ENCODE measurements around the gene MDN1.
"Not testable (repeated sequence)": the region's sequence is repeated elsewhere in the genome, so short reads cannot be mapped to it uniquely, and the experiment has no call there.

The MDN1 gene

DNA sequence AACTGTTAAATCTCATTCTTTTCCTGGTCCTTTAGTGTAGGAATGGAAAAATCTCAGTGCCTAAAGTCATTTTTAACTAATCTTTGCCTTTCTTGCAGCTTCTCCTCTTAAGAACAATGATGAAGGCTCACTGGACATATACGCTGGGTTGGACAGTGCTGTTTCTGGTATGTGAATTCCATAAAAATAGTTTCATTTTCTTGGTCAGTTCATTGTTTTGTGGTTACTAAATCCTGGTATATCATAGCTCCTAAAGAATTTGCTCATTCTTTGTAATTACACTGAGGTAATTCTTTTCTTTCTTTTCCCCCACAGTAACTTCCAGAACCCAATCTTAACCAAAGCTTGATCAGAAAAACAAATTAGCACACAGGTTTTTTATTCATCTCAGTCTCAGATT, 33.5 kb upstream of the MDN1 start:
- no peak overlapping the region for H3K27ac ChIP-seq
- no peak for TF ChIP-seq ZFX (IDR thresholded peaks at IDR 0.05; ENCODE audit: borderline replicate concordance)
- TF ChIP-seq, protein P1, sequence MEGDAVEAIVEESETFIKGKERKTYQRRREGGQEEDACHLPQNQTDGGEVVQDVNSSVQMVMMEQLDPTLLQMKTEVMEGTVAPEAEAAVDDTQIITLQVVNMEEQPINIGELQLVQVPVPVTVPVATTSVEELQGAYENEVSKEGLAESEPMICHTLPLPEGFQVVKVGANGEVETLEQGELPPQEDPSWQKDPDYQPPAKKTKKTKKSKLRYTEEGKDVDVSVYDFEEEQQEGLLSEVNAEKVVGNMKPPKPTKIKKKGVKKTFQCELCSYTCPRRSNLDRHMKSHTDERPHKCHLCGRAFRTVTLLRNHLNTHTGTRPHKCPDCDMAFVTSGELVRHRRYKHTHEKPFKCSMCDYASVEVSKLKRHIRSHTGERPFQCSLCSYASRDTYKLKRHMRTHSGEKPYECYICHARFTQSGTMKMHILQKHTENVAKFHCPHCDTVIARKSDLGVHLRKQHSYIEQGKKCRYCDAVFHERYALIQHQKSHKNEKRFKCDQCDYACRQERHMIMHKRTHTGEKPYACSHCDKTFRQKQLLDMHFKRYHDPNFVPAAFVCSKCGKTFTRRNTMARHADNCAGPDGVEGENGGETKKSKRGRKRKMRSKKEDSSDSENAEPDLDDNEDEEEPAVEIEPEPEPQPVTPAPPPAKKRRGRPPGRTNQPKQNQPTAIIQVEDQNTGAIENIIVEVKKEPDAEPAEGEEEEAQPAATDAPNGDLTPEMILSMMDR (IDR thresholded peaks at IDR 0.05): no peak

DNA sequence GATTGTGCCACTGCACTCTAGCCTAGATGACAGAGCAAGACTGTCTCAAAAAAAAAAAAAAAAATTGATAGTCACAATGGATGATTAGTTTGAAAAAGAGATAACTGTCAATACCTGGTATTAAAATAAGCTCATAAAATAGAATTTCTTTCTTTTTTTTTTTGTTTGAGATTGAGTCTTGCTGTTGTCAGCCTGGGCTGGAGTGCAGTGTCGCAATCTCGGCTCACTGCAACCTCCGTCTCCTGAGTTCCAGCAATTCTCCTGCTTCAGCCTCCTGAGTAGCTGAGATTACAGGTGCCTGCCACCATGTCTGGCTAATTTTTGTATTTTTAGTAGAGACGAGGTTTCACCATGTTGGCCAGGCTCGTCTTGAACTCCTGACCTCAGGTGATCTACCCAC, 27.9 kb upstream of the MDN1 start:
- not testable (repeated sequence) for H3K27ac ChIP-seq

GRCh38 chr6:89843070-89843469, 23.5 kb upstream of the MDN1 start:
- TF ChIP-seq, protein P1 (IDR thresholded peaks at IDR 0.05): no peak
- TF ChIP-seq ZFX (IDR thresholded peaks at IDR 0.05; ENCODE audit: borderline replicate concordance): no peak
- H3K27ac ChIP-seq: no peak overlapping the region

GRCh38 chr6:89842228-89842627, 22.6 kb upstream of the MDN1 start:
- no peak for TF ChIP-seq ZFX (IDR thresholded peaks at IDR 0.05; ENCODE audit: borderline replicate concordance)
- TF ChIP-seq, protein P1 (IDR thresholded peaks at IDR 0.05): no peak
- H3K27ac ChIP-seq: no peak overlapping the region

GRCh38 chr6:89840538-89840937, 20.9 kb upstream of the MDN1 start:
- no peak overlapping the region for H3K27ac ChIP-seq
- TF ChIP-seq ZFX (IDR thresholded peaks at IDR 0.05; ENCODE audit: borderline replicate concordance): no peak
- TF ChIP-seq, protein P1 (IDR thresholded peaks at IDR 0.05): no peak

DNA sequence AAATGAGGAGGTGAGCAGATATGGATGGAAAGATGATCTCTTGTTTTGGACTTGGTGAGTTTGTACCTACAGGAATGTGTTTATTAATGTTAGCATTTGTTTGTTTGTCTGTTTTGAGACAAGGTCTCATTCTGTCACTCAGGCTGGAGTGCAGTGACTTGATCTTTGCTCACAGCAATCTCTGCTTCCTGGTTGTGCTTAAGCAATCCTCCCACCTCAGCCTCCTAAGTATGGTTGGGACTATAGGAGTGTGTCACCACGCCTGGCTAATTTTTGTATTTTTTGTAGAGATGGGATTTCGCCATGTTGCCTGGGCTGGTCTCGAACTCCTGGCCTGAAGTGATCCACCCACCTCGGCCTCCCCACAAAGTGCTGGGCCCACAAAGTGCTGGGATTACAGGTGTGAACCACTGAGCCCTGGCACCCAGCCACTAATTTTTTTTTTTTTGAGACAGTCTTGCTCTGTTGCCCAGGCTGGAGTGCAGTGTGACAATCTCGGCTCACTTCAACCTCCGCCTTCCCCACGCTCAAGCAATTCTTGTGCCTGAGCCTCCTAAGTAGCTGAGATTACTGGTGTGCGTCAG, 17.1 kb upstream of the MDN1 start:
- no peak overlapping the region for H3K27ac ChIP-seq
- TF ChIP-seq, protein P1 (IDR thresholded peaks at IDR 0.05): no peak
- TF ChIP-seq ZFX (IDR thresholded peaks at IDR 0.05; ENCODE audit: borderline replicate concordance): no peak

DNA sequence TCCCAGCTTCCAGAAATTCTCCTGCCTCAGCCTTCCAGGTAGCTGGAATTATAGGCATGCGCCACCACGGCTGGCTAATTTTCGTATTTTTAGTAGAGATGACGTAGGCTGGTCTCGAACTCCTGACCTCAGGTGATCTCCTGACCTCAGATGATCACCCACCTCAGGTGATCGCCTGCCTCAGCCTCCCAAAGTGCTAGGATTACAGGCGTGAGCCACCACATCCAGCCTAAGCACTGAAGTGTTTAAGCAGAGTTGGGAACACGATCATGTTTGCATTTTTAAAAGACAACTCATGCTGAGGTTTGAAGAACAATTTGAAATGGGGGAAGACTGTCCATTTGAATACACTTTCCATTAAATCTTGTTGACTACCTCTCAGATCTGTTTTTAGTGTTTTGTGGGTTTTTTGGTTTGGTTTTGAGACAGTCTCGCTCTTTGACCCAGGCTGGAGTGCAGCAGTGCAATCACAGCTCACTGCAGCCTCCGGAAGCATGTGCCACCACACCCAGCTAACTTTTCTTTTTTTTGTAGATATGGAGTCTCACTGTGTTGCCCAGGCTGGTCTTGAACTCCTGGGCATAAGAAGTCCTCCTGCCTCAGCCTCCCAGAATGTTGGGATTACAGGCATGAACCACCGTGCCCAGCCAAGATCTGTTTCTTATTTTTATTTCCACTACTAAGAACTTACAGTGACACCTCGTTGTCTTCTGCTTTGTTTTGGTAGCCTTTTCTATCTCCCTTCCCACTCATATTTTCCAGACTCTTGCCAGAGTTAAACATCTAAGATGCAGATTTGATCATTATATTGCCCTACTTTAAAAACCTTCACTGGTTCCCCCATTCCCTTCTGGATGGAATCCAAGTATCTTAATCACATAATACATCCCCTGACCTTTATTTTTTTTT, 15.5 kb upstream of the MDN1 start:
- TF ChIP-seq, protein P1 (IDR thresholded peaks at IDR 0.05): no peak
- no peak for TF ChIP-seq ZFX (IDR thresholded peaks at IDR 0.05; ENCODE audit: borderline replicate concordance)
- no peak overlapping the region for H3K27ac ChIP-seq

Data from 22Rv1 (cell line).